OCI-M2 (cell line): ENCODE measurements around the gene IFITM5.
A peak's percentile ranks its signal among the peaks of the same experiment; 100 is the strongest.
"Not testable (repeated sequence)": the region's sequence is repeated elsewhere in the genome, so short reads cannot be mapped to it uniquely, and the experiment has no call there.

Experiments used
- DNase-seq: peaks from one replicate; lab custom pipeline; 2025; ENCODE audit not compliant: unreplicated experiment; lab: John Stamatoyannopoulos, UW

Gene IFITM5

DNA sequence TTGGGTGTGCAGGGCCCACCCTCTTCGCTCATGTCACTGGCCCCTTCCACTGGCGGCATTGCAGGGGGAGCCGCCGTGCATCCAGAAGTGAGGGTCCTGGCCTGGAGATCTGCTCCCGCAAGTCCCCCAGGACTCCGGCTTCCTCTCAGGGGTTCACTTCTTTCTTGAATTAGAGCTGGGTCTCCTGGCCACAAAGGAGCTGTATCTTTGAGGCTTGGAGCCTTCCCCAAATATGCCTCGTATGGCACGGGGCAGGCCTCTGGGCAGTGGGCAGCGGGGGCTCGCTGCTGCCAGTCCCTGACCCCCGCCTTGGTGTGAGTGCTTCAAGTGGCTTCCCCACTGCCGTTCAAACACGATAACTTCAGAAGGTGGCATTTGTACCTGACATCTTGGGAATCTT lies 28.7 kb upstream of the IFITM5 start:
- DNase-seq = no peak

DNA sequence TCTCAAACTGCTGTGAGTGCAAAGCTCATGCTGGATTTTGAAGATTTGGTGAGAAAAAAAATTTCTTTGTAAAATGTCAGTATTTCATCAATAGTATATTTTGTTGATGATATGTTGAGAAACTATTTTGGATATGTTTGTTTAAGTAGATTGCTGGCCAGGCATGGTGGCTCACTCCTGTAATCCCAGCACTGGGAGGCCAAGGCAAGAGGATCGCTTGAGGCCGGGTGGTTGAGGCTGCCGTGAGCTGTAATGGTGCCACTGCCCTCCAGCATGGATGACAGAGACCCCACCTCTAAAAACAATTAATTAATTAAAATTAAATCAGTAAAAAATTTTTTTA lies 28.2 kb upstream of the IFITM5 start:
- no peak for DNase-seq

DNA sequence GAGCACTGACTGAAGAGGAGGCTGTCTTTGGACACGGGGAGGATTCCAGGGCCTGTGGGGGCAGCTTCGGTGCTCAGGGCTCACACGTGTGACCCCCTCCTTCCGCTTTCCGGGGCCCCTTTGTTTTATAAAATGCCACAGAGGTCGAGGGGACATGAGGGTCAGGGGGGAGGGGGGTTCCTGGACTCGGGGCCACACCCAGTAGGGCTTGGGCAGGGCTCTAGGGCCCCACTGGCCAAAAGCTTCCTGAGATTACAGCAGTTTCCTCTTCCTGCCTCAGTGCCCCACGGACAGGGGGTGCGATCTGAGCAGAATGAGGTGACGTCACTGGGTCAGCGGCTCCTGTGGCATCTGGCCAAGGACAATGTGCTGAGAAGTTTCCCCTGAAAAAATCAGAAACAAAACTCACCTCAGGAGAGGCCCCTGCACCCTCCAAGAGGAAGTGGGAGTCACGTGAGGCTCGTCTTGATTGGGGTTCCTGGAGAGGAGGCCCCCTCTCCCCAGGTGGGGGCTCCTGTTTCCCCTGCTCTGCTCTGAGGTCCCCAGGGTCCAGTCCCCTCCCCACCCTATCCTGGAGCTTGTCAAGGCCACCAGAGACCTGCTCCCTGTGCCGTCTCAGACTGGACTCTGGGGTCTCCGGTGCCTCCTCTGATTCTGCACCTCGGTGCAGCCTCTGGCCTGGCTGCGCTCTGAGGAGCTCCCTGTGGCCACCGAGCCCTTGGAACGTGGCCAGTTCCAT lies 27.7 kb upstream of the IFITM5 start:
- DNase-seq = no peak

DNA sequence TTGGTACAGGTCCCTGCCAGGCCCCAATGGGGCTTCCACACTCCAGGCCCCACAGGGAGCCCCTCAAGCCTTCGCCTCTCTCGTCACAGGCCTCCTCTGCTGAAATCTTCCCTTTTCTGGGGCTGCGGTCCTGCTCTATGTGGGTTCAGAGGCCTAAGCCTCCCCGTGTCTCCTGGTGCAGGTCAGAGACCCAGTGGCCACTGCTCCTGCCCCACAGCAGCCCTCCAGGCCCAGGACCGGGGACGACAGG lies 27.2 kb upstream of the IFITM5 start:
- no peak for DNase-seq

DNA sequence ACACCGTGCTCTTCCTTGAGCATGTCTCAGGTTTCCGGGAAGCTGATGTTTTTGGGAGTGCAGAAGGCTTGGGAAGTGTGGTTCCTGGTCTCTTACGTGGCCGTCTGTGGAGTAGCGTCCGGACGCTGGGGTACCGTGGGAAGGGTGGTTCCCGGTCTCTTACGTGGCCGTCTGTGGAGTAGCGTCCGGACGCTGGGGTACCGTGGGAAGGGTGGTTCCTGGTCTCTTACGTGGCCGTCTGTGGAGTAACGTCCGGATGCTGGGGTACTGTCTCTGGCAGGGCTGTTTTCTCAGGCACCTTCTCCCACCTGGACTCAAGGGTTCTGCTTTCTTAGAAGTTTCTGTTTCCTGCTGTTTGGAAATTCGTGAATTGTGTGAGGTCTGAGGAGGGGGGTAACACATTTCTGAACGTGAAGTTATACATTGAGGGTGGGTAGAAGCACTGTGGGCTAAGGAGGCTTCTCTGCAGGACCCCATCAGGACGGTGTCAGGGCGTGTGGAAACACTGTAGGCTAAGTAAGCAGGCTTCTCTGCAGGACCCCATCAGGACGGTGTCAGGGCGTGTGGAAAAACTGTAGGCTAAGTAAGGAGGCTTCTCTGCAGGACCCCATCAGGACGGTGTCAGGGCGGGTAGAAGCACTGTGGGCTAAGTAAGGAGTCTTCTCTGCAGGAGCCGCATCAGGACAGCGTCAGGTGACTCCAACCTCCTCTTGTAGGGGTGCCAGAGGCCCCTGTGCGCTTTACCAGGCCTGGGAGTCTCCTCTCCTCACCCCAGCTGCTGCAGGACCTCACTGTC lies 26.7 kb upstream of the IFITM5 start:
- no peak for DNase-seq

DNA sequence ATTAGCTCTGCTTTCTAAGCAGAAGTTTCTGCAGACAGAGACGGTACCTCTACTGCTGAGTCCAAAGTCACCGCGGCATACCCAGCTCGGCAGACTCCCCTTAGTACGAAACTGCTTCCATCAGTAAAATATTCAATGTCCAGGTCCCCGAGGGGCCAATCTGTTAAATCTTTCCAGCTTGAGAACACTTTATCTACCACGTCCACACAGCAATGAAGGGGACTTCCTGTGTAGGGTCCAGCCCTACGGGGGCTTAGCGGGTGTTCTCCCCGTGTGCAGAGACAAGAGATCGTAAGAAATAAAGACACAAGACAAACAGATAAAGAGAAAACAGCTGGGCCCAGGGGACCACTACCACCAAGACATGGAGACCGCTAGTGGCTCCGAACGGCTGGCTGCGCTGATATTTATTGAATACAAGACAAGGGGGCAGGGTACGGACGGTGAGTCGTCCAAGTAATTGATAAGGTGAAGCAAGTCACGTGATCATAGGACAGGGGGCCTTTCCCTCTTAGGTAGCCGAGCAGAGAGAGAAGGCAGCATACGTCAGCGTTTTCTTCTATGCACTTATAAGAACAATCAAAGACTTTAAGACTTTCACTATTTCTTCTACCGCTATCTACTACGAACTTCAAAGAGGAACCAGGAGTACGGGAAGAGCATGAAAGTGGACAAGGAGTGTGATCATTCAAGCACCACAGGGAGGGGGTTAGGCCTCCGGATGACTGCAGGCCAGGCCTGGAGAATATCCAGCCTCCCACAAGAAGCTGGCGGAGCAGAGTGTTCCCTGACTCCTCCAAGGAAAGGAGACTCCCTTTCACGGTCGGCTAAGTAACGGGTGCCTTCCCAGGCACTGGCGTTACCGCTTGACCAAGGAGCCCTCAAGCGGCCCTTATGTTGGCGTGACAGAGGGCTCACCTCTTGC lies 25.5 kb upstream of the IFITM5 start:
- peak; percentile 64 for DNase-seq

DNA sequence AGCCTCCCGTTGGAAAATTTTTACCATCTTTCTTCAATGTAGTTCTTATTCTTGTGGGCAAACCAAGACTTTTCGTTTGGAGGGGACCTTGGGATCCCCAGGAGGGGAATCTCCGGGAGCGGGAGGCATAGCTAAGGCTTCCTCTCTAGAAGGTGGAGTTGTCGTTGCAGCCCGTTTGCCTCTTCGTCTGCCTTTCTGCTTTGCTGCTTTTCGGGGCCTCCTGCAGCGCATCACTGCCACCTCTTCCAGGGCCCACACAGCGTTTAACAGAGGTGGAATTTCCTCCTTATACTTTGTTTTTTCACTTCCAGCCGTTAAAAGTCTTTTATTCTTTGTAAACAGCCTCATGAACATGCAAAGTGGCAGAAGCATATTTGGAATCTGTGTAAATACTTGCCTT lies 24.8 kb upstream of the IFITM5 start:
- no peak for DNase-seq

DNA sequence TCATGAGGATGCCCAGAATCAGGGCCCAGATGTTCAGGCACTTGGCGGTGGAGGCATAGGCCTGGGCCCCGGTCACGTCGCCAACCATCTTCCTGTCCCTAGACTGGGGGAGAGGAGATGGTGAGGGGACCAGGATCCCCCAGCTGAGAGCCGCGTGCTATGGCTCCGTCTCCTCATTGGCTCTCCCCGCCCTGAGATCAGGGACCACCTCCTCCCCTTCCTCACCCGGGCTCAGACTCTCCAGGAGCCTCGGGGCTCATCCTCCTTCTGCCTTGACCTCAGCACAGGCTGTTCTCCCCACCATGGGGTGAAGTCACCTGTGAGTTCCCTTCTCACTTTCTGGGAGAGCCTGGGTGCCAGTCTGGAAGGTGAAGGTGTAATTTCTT lies 20.6 kb upstream of the IFITM5 start:
- DNase-seq = not testable (repeated sequence)

DNA sequence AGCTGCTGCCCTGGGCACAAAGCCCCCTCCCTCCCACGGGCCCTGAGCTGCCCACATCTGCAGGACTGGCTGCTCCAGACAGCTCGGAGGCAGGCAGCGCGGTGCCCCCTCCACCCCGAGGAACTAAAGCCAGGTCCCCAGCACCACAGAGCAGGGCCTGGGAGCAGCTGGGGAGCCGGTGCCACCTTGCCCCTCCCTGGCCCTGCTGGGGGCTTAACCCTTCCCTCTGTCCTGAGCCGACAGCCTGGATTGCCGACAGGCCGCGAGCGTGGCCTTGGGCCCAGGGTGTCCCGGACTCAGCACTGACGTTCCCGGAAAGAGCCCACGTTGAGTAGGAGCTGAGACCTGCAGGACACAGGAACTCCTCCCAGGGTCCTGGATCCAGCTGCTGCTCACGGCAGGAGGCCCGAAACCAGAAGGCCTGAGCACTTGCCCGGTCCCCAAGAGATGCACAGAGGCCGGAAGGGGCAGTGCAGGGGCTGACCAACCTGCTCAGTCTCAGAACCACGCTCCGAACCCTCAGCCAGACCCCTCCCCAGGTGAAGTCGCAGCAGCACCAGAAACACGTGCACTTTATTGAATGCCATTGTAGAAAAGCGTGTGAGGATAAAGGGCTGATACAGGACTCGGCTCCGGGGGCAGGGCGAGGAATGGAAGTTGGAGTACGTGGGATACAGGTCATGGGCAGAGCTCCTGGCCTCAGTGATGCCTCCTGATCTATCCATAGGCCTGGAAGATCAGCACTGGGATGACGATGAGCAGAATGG lies 20.0 kb upstream of the IFITM5 start:
- not testable (repeated sequence) for DNase-seq

DNA sequence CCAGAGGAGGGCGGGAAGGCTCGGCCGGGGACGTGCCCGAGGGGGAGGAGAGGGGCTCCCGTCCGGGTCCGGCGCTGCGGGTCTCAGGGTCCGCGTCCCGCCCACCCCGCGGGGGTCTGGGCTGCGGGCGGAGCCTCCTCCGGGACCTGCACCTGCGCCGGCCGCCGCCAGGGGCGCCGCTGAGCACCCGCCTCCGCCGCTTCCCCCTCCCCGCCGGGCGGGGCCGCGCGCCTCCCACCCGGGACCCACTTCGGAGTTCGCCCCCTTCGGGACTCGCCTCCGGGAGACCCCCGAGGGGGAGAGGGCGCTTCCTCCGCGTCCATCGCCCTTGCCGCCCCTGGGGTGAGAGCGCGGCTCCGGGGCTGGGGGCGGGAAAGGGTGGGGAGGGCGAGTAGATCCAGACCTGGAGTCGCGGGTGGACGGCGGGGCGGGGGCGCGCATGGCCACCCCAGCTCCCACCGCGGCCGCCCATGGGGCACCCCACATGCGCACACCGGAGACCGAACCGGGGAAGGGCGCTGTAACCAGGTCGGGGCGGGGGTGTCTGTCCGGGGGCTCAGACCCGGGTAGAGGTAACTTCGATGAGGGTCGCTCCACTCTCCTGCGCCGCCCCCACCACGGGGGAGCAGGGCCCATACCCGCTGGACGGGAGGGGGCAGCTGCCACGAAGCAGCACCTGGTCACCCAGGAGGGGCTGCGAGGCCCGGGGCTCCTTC lies 19.2 kb upstream of the IFITM5 start:
- not testable (repeated sequence) for DNase-seq

DNA sequence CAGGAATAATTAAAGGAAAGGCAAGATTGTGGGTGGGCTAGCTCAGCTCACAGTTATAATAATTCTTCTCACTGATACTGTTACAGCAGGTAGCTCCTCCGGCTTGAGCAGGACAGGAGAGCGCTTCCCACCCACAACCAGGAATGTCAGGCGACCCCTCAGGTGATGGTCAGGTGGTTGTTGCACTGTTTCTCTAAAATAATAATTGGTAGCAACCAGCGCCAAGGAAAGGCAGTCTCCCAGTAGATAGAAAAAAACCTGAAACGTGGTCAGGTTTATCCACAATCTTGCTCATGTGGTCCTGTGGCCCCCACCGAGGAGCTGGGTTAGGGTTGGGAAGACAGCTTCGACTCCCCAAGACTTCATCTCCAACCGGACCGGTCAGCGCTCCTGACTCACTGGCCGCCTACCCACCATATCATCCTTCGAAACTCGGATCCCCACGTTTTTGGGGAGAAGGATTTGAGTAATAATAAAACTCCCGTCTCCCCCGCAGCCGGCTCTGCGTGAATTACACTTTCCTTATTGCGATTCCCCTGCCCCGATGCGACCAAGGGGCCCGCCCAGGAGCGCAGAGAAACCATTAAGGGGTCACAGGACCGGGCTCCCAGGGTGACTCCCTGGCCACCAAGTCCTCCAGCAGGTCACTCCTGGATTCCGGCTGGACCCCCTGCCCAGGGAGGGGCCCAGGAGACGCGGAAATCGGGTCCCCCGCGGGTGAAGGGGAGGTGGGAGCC lies 18.5 kb upstream of the IFITM5 start:
- not testable (repeated sequence) for DNase-seq

DNA sequence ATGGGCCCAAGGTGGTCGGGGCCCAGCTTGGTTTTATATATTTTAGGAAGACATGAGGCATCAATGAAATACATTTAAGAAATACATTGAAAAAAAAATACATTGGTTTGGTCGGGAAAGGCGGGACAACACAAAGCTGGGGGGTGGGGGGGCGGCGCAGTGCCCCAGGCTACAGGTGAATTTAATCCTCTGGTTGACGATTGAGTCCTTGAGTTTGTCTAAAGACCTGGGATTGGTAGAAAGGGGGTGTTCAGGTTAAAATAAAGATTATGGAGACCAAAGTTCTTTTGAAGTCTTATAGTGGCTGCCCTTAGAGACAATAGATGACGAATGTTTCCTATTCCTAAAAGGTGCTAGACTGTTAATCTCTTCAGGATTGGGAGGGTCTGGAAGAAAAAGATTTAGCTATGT lies 17.6 kb upstream of the IFITM5 start:
- no peak for DNase-seq

DNA sequence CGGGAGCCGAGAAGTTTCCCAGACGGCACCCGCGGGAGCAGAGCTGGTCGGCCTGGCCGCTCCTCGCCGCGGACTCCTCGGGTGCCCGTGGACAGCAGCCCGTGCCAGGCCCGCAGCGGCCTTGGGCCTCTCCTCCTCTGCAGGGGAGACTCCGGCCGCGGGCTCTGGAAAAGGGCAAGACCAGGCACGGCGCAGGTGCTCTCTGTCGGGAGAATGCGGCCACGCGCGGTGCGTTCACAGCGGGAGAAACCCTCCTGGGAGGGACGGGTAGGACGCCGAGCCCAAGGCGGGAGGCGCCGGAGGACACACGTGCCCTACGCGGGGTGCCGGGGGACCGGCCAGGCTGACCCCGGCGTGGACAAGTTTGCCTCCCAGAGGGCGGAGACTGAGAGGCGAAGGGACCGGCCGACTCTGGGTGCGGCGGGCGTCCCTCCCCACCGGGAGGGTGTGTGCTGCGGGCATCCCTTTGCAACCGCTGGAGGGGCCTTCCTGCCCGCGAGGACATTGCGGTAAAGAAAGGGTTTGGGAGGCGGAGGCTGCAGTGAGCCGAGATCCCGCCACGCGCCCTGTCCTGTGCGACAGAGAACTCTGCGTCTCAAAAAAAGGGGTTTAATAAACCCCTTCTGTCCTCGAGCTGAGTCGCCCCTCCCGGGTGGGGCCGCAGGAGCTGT lies 16.8 kb upstream of the IFITM5 start:
- no peak for DNase-seq

DNA sequence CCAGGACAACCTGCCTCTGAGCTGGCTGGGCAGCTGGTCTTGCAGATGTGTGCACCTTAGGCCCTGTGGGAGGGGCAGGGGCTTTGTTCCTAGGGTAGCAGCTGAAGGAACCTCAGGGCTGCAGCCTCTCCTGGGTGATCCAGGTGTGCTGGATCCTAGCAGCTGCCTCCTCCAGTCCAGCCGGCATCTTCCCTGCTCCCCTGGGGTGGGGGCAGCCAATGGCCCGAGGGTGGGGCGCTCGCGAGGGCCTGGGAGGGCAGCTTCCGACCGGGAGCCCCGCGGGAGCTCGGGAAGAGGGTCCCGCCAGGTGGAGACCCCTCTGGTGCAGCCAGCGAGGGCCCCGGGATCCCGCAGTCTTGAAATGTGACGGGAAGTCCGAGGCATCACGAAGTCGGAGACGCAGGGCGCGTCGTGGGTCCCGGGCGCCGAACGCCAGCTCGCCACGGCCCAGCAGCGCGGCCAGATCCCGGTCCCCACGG lies 16.2 kb upstream of the IFITM5 start:
- DNase-seq = no peak

DNA sequence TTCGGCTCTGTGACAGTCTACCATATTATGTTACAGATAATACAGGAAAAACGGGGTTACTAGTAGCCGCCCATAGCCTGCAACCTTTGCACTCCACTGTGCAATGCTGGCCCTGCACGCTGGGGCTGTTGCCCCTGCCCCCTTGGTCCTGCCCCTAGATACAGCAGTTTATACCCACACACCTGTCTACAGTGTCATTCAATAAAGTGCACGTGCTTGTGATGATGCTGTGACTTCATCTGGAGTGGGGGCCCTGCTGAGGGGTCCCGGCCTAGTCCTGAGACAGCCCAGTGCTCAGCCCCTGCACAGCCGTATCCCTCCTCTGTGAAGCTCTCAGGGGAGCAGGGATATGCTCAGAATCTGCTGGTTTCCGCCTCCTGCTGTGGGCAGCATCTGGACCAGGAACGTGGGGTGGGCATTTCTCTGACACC lies 15.7 kb upstream of the IFITM5 start:
- DNase-seq = no peak

DNA sequence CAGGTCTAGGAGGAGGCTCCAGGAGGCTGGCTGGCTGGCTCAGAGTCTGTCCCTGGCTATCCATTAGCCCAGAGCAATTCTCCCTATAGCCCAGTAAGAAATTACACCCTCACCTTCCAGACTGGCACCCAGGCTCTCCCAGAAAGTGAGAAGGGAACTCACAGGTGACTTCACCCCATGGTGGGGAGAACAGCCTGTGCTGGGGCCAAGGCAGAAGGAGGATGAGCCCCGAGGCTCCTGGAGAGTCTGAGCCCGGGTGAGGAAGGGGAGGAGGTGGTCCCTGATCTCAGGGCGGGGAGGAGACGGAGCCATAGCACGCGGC lies 15.2 kb upstream of the IFITM5 start:
- DNase-seq = not testable (repeated sequence)

DNA sequence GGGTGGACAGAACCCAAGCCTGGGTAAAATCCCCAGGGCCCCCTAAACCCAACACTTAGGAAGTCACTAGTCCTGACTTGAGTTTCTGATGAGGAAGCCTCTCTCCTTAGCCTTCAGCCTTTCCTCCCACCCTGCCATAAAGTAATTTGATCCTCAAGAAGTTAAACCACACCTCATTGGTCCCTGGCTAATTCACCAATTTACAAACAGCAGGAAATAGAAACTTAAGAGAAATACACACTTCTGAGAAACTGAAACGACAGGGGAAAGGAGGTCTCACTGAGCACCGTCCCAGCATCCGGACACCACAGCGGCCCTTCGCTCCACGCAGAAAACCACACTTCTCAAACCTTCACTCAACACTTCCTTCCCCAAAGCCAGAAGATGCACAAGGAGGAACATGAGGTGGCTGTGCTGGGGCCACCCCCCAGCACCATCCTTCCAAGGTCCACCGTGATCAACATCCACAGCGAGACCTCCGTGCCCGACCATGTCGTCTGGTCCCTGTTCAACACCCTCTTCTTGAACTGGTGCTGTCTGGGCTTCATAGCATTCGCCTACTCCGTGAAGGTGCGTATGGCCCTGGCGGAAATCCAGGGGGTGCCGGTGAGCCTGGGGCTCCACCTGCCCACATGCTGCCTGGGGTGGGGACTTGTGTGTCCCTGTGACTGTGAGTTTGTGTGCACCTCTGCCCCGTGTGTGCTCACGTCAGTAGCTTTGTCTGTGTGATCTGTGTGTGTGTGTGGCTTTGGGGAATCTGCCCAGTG lies 14.6 kb upstream of the IFITM5 start, which contains the start of gene IFITM1:
Gene IFITM1 (plus strand): TSS at position 254 of the 767 bp plus-strand sequence. CDS start 131 bp downstream, at position 385.
- DNase-seq = peak; percentile 28

DNA sequence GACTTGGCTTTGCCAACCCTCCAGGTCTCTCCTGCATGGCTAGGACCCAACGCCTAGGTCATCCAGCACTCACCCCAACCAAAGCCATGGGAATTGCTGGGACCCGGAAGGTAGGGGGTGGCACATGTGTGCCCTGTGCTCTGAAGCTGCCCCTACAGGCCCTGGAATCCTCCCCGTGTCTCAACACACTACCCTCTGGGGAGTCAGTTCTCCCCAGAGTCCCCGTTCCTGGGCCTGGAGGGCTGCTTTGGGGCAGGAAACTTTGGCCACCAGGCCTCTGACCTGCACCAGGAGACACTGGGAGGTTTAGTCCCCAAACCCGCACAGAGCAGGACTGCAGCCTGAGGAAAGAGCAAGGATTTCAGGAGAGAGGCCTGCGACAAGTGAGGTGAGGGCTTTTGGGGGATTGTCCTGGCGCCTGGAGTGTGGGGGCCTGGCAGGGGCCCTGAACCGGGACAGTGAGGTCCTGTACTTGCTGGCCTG lies 14.0 kb upstream of the IFITM5 start:
- no peak for DNase-seq
